ENCODE results near the gene TDRD12.

The TDRD12 gene

DNA sequence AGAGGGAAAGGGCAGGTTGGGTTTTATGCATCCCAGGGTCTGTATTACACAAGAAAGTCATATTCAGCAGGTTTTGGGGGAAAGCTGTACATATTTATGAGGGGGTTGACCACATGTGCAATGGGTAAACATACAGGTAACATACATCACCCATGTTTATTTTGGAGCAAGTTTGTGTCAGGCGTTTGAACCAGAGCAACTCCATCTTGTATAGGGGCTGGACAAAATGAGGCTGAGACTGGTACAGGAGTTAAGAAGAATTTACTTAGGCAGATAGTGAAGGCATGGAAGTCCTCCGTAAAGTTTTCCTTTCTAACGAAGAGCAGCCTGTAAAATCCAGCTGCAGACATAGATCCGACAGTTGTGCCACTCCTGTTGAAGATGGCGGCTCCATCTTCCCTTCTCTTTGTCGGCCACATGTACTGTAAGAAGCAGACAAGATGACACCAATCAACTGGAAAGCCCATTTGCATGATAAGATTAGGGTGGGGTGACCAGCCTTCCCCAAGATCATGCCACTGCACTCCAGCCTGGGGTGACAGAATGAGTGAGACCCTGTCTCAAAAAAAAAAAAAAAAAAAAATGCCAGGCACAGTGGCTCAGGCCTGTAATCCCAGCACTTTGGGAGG lies 32.6 kb upstream of the TDRD12 start:
- Histone ChIP-seq H3K9ac (ENCODE audit: low read length) (no peak overlapping the region), H3F3A (ENCODE audit: insufficient read depth) (no peaks in the 10 kb centered on the region), H3K27ac (ENCODE audit: low read depth, low read length) (no peak overlapping the region), H3K36me3 (ENCODE audit: low read length) (no peaks in the 10 kb centered on the region), H4K20me1 (ENCODE audit: low read depth, low read length) (no peaks in the 10 kb centered on the region), H3K9me3 (ENCODE audit: insufficient read depth, low read length) (no peaks in the 10 kb centered on the region), H2AFZ (ENCODE audit: low read depth, low read length, severe bottlenecking) (no peak overlapping the region), H3K4me3 (ENCODE audit: insufficient read depth, low read length, poor library complexity, severe bottlenecking) (no peak overlapping the region), H3K9me2 (replicated peaks; ENCODE audit: insufficient read depth, low read length) (no peaks in the 10 kb centered on the region), H3K79me2 (ENCODE audit: insufficient read depth, low read length) (no peaks in the 10 kb centered on the region), H3K4me2 (ENCODE audit: low read depth, low read length, poor library complexity, severe bottlenecking) (no peak overlapping the region), H3K27me3 (ENCODE audit: low read length) (no peaks in the 10 kb centered on the region)
- TF ChIP-seq, protein P1, sequence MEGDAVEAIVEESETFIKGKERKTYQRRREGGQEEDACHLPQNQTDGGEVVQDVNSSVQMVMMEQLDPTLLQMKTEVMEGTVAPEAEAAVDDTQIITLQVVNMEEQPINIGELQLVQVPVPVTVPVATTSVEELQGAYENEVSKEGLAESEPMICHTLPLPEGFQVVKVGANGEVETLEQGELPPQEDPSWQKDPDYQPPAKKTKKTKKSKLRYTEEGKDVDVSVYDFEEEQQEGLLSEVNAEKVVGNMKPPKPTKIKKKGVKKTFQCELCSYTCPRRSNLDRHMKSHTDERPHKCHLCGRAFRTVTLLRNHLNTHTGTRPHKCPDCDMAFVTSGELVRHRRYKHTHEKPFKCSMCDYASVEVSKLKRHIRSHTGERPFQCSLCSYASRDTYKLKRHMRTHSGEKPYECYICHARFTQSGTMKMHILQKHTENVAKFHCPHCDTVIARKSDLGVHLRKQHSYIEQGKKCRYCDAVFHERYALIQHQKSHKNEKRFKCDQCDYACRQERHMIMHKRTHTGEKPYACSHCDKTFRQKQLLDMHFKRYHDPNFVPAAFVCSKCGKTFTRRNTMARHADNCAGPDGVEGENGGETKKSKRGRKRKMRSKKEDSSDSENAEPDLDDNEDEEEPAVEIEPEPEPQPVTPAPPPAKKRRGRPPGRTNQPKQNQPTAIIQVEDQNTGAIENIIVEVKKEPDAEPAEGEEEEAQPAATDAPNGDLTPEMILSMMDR (IDR thresholded peaks at IDR 0.05; ENCODE audit: insufficient read depth, low read length, poor library complexity, severe bottlenecking), result no peak
- no peak for TF ChIP-seq EZH2phosphoT487 (conservative IDR thresholded peaks at IDR 0.05; ENCODE audit: low read length)

GRCh38 chr19:32687681-32688080 lies 31.9 kb upstream of the TDRD12 start:
- Histone ChIP-seq H2AFZ (ENCODE audit: low read depth, low read length, severe bottlenecking) (no peak overlapping the region), H3K9me2 (replicated peaks; ENCODE audit: insufficient read depth, low read length) (no peaks in the 10 kb centered on the region), H3F3A (ENCODE audit: insufficient read depth) (no peaks in the 10 kb centered on the region), H3K9ac (ENCODE audit: low read length) (no peak overlapping the region), H3K79me2 (ENCODE audit: insufficient read depth, low read length) (peaks cover 7% of the 10 kb centered on the region), H3K27me3 (ENCODE audit: low read length) (no peaks in the 10 kb centered on the region), H4K20me1 (ENCODE audit: low read depth, low read length) (no peaks in the 10 kb centered on the region), H3K36me3 (ENCODE audit: low read length) (no peaks in the 10 kb centered on the region), H3K27ac (ENCODE audit: low read depth, low read length) (no peak overlapping the region), H3K4me2 (ENCODE audit: low read depth, low read length, poor library complexity, severe bottlenecking) (no peak overlapping the region), H3K9me3 (ENCODE audit: insufficient read depth, low read length) (no peaks in the 10 kb centered on the region), H3K4me3 (ENCODE audit: insufficient read depth, low read length, poor library complexity, severe bottlenecking) (no peak overlapping the region)
- TF ChIP-seq, protein P1 (IDR thresholded peaks at IDR 0.05; ENCODE audit: insufficient read depth, low read length, poor library complexity, severe bottlenecking), result no peak
- TF ChIP-seq EZH2phosphoT487 (conservative IDR thresholded peaks at IDR 0.05; ENCODE audit: low read length), result no peak

- no peaks in the 10 kb centered on the region for H3K27me3 ChIP-seq (ENCODE audit: low read length)
- H3K9ac ChIP-seq (ENCODE audit: low read length), result no peak overlapping the region
- no peaks in the 10 kb centered on the region for H3K9me2 ChIP-seq (replicated peaks; ENCODE audit: insufficient read depth, low read length)
- no peak overlapping the region for H3K27ac ChIP-seq (ENCODE audit: low read depth, low read length)
- H3K36me3 ChIP-seq (ENCODE audit: low read length), result no peaks in the 10 kb centered on the region
- H3K9me3 ChIP-seq (ENCODE audit: insufficient read depth, low read length), result no peaks in the 10 kb centered on the region
- TF ChIP-seq EZH2phosphoT487 (conservative IDR thresholded peaks at IDR 0.05; ENCODE audit: low read length), result no peak
- TF ChIP-seq, protein P1 (IDR thresholded peaks at IDR 0.05; ENCODE audit: insufficient read depth, low read length, poor library complexity, severe bottlenecking), result no peak
- H3K79me2 ChIP-seq (ENCODE audit: insufficient read depth, low read length), result peaks cover 13% of the 10 kb centered on the region
- H2AFZ ChIP-seq (ENCODE audit: low read depth, low read length, severe bottlenecking), result no peak overlapping the region
- H3F3A ChIP-seq (ENCODE audit: insufficient read depth), result no peaks in the 10 kb centered on the region
- no peaks in the 10 kb centered on the region for H4K20me1 ChIP-seq (ENCODE audit: low read depth, low read length)
- no peak overlapping the region for H3K4me3 ChIP-seq (ENCODE audit: insufficient read depth, low read length, poor library complexity, severe bottlenecking)
- no peak overlapping the region for H3K4me2 ChIP-seq (ENCODE audit: low read depth, low read length, poor library complexity, severe bottlenecking)
Measured at GRCh38 chr19:32688311-32688710, 31.3 kb upstream of the TDRD12 start.

All from SU-DHL-6 (cell line).